ENCODE results near the gene FBXO38.

DNA sequence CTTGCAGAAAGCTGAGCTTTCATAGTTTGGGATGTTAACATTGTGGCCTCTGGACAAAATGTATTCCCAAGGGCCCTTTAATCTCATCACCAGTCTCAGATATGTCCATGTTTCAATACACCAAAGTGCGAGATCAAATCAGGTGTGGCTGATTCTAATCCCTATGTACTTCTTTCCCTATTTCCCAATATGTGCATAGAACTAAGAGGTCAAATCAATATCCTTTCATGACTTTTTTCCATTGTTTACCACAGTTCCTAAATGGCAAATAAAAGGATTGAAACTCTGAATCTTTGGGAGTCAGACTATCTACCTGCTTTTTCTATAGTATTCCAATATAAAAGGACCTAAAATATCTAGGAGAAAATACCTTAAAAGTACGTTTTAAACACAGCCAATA, 105.0 kb downstream of the FBXO38 start:
- TF ChIP-seq POLR2A (conservative IDR thresholded peaks at IDR 0.05) (no peak), TGIF2 (CRISPR knock-in tag; IDR thresholded peaks at IDR 0.05) (no peak), RBBP5 (IDR thresholded peaks at IDR 0.05; ENCODE audit: borderline replicate concordance, insufficient read depth, low read length, poor library complexity, severe bottlenecking) (no peak), NR3C1 (CRISPR knock-in tag; IDR thresholded peaks at IDR 0.05) (no peak), CEBPB (tag; IDR thresholded peaks at IDR 0.05) (no peak), EP300 (IDR thresholded peaks at IDR 0.05; ENCODE audit: low read length) (no peak)
- TF ChIP-seq, protein P1, sequence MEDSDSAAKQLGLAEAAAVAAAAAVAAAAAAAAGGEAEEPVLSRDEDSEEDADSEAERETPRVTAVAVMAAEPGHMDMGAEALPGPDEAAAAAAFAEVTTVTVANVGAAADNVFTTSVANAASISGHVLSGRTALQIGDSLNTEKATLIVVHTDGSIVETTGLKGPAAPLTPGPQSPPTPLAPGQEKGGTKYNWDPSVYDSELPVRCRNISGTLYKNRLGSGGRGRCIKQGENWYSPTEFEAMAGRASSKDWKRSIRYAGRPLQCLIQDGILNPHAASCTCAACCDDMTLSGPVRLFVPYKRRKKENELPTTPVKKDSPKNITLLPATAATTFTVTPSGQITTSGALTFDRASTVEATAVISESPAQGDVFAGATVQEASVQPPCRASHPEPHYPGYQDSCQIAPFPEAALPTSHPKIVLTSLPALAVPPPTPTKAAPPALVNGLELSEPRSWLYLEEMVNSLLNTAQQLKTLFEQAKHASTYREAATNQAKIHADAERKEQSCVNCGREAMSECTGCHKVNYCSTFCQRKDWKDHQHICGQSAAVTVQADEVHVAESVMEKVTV (CRISPR knock-in tag; IDR thresholded peaks at IDR 0.05), result no peak
- TF ChIP-seq, protein P2, sequence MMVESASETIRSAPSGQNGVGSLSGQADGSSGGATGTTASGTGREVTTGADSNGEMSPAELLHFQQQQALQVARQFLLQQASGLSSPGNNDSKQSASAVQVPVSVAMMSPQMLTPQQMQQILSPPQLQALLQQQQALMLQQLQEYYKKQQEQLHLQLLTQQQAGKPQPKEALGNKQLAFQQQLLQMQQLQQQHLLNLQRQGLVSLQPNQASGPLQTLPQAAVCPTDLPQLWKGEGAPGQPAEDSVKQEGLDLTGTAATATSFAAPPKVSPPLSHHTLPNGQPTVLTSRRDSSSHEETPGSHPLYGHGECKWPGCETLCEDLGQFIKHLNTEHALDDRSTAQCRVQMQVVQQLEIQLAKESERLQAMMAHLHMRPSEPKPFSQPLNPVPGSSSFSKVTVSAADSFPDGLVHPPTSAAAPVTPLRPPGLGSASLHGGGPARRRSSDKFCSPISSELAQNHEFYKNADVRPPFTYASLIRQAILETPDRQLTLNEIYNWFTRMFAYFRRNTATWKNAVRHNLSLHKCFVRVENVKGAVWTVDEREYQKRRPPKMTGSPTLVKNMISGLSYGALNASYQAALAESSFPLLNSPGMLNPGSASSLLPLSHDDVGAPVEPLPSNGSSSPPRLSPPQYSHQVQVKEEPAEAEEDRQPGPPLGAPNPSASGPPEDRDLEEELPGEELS (CRISPR knock-in tag; IDR thresholded peaks at IDR 0.05; ENCODE audit: borderline replicate concordance), result no peak

Data from K562 (cell line).